Transverse colon (tissue), 4 donors: ENCODE results near the gene REEP5. TPM values are rescaled to one million over a fixed set of nuclear protein-coding genes. Genes with fewer than 3 reads are reported as not detected.

ENCODE experiments used
- DNase-seq: peaks from one replicate; pipeline ENCODE4 v3.0.0-alpha.2; 2019
- H3K27ac ChIP-seq, 4 donors: fragments of 200-600 bp; sonication (generic); 2 replicates each; pipeline ENCODE4 v1.5.1; 2016 to 2018; ENCODE audit warnings: inconsistent platforms in 4 of 4
- H3K27me3 ChIP-seq: fragments of 200-600 bp; sonication (generic); 2 replicates; pipeline ENCODE4 v1.5.1; 2017; ENCODE audit warnings: inconsistent platforms
- H3K36me3 ChIP-seq, 4 donors: fragments of 200-600 bp; sonication (generic); 2 replicates each; pipeline ENCODE4 v1.5.1; 2017 to 2019; ENCODE audit warnings: inconsistent platforms in 4 of 4
- H3K4me1 ChIP-seq, 4 donors: fragments of 200-600 bp; sonication (generic); 2 replicates each; pipeline ENCODE4 v1.5.1; 2017 to 2020; ENCODE audit warnings: inconsistent platforms in 4 of 4
- H3K4me3 ChIP-seq, 4 donors: fragments of 200-600 bp; sonication (generic); 1 replicate in 1 of 4; 2 replicates in 3 of 4; pipeline versions ENCODE4 v1.5.1 to v1.6.1; 2017 to 2019; ENCODE audit warnings: inconsistent platforms in 4 of 4
- H3K9me3 ChIP-seq, 2 donors: fragments of 200-600 bp; sonication (generic); 2 replicates each; pipeline ENCODE4 v1.5.1; 2017 to 2019; ENCODE audit warnings: inconsistent platforms in 2 of 2
- EP300 ChIP-seq: sonication (generic); formaldehyde crosslinking; IDR thresholded peaks from one replicate; pipeline ENCODE4 v1.6.1; 2017; ENCODE audit warnings: antibody characterized with exemption, low read depth
- POLR2A ChIP-seq: fragments of 450-650 bp; IDR thresholded peaks from one replicate; pipeline ENCODE4 v1.6.1; 2016; ENCODE audit warnings: antibody characterized with exemption, mild to moderate bottlenecking, moderate library complexity
- POLR2AphosphoS5 ChIP-seq, 3 donors: sonication (generic); formaldehyde crosslinking; IDR thresholded peaks; one replicate each; pipeline ENCODE4 v1.6.1; 2016; ENCODE audit warnings: antibody characterized with exemption in 3 of 3
- WGBS, 2 donors: methylation state at CpG; one replicate each; pipeline ENCODE4 v1.1.5; 2018; ENCODE audit warnings: low coverage in 1 of 2; 5-methylcytosine and 5-hydroxymethylcytosine counted together
- in situ Hi-C, 4 donors: fragments of 200-750 bp; cut with MboI; loops; one replicate each; pipeline versions ENCODE4 v1.15.0 to v1.15.1; 2017; ENCODE audit warnings: low sequenced_read_pairs in 3 of 4, low pct_ligation_motif_present in 1 of 4, low pct_unique_long_range_greater_than_20kb in 1 of 4
- intact Hi-C: fragments of 100-400 bp; cut with DNase I; formaldehyde crosslinking; loops from one replicate; pipeline ENCODE4 v1.15.1; 2023; ENCODE audit warnings: low total_unique reads
- total RNA-seq, 4 donors: library from RNA; depleted of rRNA; stranded (reverse); fragments of >200 nt; gene quantifications; one replicate each; pipeline ENCODE4 v1.1.0, GENCODE V29; 2016
- TF ChIP-seq, protein P1 (sequence below), 5 experiments: fragments of 200-600 bp in 3 of 5; fragments of 450-650 bp in 2 of 5; sonication (generic) in 3 of 5; IDR thresholded peaks; 1 replicate in 2 of 5; 2 replicates in 3 of 5; pipeline ENCODE4 v1.5.1; 2016 to 2017; ENCODE audit warnings: antibody characterized with exemption in 5 of 5, inconsistent platforms in 3 of 5, mild to moderate bottlenecking in 2 of 5, moderate library complexity in 1 of 5

Gene REEP5
- total RNA-seq, 4 donors from 2014 or later, result 15.7 to 63.5 (median 56.4) TPM

DNA sequence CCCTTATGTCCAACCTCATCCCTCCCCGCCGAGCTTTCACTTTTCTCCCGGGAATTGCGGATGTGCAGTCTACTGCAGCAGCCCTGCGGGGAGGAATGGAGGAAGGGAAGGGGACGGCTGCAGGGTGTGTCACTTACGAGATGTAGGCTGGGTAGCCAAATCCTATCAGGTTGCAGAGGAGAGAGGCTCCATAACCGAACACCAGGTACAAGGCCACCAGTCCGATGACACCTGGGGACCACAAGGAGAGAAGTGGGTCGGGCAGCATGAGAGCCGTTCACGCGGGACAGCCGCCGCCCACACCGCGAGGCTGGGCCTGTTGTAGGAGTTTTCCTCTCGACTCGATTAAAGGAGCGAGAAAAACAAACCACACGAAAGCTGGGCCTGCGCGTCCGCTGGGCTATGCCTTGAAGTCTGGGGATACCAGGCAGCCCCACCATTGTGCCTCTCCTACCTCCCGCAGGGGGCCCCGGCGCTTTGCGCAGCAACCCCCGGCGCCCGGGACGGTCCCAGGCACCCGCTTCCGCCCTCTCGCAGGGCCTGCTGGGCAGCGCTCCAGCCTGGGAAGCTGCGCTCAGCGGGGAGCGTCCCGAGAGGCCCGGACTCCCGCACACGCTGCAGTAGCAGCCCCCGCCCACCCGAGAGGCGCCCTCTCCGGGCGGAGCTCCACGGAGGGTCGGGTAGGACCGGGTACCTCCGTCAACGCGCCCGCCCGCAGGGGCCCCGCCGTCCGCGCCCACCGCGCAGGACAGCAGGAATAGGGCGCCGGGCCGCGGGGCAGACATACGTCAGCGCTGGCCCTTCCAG lies 798 bp downstream of the REEP5 start:
- in situ Hi-C loops, result no loop called here
- peak; percentile 75 for DNase-seq

DNA sequence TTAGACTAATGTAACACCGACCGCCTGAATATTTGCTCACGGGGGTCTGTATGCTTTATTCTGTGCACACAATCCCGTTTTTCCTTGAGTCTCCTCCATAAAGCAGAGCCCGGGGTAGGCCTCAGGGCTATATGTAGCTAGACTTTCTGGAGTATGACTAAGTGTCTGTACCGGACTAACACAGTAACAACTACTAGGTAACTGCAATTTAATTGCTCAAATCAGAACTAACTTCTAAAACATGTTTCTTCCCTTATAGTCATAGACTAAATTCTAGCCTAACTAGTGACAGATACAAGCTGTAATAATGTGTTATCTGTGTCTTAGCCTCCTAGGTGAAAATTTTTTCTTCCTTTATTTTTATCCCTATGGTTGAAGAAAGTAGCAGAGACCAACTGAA lies 2.1 kb downstream of the REEP5 start:
- no peak for DNase-seq
- intact Hi-C loops (no loop called here), in situ Hi-C loops (no loop called here)
- Histone ChIP-seq H3K4me1 (peaks cover 23 to 68% (median 35%) of the 10 kb centered on the region in 4 donors), H3K36me3 (peaks cover 0 to 7% (median 0%) of the 10 kb centered on the region in 4 donors), H3K27me3 (no peaks in the 10 kb centered on the region), H3K4me3 (no peak overlapping the region), H3K9me3 (no peaks in the 10 kb centered on the region), H3K27ac (no peak overlapping the region)
- WGBS, 2 donors, result 91 to 100% methylated on average over 2 to 6 of the region's 6 CpGs
- TF ChIP-seq, protein P1, sequence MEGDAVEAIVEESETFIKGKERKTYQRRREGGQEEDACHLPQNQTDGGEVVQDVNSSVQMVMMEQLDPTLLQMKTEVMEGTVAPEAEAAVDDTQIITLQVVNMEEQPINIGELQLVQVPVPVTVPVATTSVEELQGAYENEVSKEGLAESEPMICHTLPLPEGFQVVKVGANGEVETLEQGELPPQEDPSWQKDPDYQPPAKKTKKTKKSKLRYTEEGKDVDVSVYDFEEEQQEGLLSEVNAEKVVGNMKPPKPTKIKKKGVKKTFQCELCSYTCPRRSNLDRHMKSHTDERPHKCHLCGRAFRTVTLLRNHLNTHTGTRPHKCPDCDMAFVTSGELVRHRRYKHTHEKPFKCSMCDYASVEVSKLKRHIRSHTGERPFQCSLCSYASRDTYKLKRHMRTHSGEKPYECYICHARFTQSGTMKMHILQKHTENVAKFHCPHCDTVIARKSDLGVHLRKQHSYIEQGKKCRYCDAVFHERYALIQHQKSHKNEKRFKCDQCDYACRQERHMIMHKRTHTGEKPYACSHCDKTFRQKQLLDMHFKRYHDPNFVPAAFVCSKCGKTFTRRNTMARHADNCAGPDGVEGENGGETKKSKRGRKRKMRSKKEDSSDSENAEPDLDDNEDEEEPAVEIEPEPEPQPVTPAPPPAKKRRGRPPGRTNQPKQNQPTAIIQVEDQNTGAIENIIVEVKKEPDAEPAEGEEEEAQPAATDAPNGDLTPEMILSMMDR (IDR thresholded peaks at IDR 0.05), result no peak
- TF ChIP-seq POLR2AphosphoS5 (IDR thresholded peaks at IDR 0.05), result no peak
- TF ChIP-seq EP300, result no peak
- TF ChIP-seq POLR2A, result no peak

More for the DNA sequence above, 798 bp downstream of the REEP5 start:
- intact Hi-C loops, result no loop called here
- Histone ChIP-seq H3K36me3 (peaks cover 0 to 7% (median 0%) of the 10 kb centered on the region in 4 donors), H3K27me3 (no peaks in the 10 kb centered on the region), H3K27ac (peak overlapping the region; percentile 94 to 100 (median 96)), H3K4me3 (peak overlapping the region; percentile 75 to 93 (median 88)), H3K4me1 (peaks cover 23 to 57% (median 33%) of the 10 kb centered on the region in 4 donors), H3K9me3 (no peaks in the 10 kb centered on the region)
- peak in 2 of 3 donors; percentile 13 to 37 for TF ChIP-seq POLR2AphosphoS5 (IDR thresholded peaks at IDR 0.05)
- TF ChIP-seq, protein P1 (IDR thresholded peaks at IDR 0.05), result no peak
- WGBS, 2 donors, result 2% methylated on average over 45 of the region's 68 CpGs; no CpG with 5 or more reads in 1 of the 2 donors

DNA sequence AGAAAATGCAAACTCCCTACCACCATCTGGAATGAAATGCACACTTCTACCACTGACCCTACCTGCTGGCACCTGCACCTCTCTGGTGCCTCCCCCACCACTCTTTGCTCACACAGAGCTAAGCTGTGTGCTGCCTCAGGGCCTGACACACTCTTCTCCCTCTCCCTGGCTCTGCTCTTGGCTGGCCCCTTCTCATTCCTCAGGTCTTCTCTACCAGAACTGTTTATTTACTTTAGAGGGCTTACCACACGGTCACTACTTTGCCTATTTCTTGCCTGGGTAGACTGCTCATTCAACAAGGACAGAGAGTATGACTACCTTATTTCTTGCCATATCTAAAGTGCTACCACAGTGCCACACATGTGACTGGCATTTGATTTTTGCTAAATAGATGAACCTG lies 3.3 kb downstream of the REEP5 start:
- H3K4me3 ChIP-seq, result no peak overlapping the region
- H3K27me3 ChIP-seq, result no peaks in the 10 kb centered on the region
- DNase-seq, result no peak
- in situ Hi-C loops, result no loop called here
- no peak overlapping the region for H3K27ac ChIP-seq
- peaks cover 0 to 7% (median 0%) of the 10 kb centered on the region in 4 donors for H3K36me3 ChIP-seq
- H3K4me1 ChIP-seq, result peaks cover 23 to 71% (median 37%) of the 10 kb centered on the region in 4 donors
- H3K9me3 ChIP-seq, result no peaks in the 10 kb centered on the region
- 70% methylated on average over 1 of the region's 1 CpG; no CpG with 5 or more reads in 1 of the 2 donors for WGBS, 2 donors
- TF ChIP-seq EP300, result no peak
- intact Hi-C loops, result no loop called here

DNA sequence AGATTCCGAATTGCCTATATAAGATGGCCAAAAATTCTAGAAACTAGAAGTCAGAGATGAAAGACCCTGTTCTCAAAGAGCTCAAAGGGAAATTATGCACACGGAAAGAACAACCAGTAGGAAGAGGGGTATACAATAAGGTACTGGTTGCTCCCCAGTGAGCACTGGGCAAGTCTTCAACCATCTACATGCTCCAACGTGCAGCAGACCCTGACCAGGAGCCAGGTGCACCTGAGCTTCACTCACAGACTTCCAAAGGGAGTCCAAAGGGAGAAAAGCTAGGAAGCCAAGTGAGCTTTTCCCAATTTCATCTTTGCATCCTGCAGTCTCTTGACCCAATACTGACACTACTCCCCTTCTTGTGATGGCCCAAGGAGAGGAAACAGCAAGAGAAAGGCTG lies 3.9 kb downstream of the REEP5 start:
- H3K27me3 ChIP-seq, result no peaks in the 10 kb centered on the region
- in situ Hi-C loops (no loop called here), intact Hi-C loops (no loop called here)
- peaks cover 23 to 69% (median 37%) of the 10 kb centered on the region in 4 donors for H3K4me1 ChIP-seq
- peaks cover 0 to 7% (median 0%) of the 10 kb centered on the region in 4 donors for H3K36me3 ChIP-seq
- DNase-seq, result no peak
- no peak overlapping the region for H3K4me3 ChIP-seq
- TF ChIP-seq, protein P1 (IDR thresholded peaks at IDR 0.05), result no peak
- TF ChIP-seq POLR2A (no peak), EP300 (no peak), POLR2AphosphoS5 (IDR thresholded peaks at IDR 0.05) (no peak)
- H3K27ac ChIP-seq, result no peak overlapping the region
- no peaks in the 10 kb centered on the region for H3K9me3 ChIP-seq
- 92 to 97% methylated on average over 3 of the region's 3 CpGs for WGBS, 2 donors
